ENCODE results near the gene CACNA1C.

- TF ChIP-seq CTCF (conservative IDR thresholded peaks at IDR 0.05; ENCODE audit: low read length) (no peak), EZH2phosphoT487 (IDR thresholded peaks at IDR 0.05; ENCODE audit: borderline replicate concordance, low read depth, low read length) (no peak)
Measured at GRCh38 chr12:2489275-2489674, 436.5 kb downstream of the CACNA1C start.
